Gastrocnemius medialis (tissue), 4 donors: ENCODE results near the gene TATDN2.

Experiments used
- CTCF ChIP-seq, 5 experiments: fragments of 450-650 bp in 3 of 5; fragments of 200-600 bp in 2 of 5; sonication (generic) in 2 of 5; IDR thresholded peaks in 4 of 5; conservative IDR thresholded peaks in 1 of 5; 1 replicate in 4 of 5; 2 replicates in 1 of 5; pipeline ENCODE4 v1.5.1; 2016 to 2019; ENCODE audit warnings: antibody characterized with exemption in 5 of 5, mild to moderate bottlenecking in 3 of 5, moderate library complexity in 3 of 5
- POLR2A ChIP-seq, 2 donors: fragments of 450-650 bp; IDR thresholded peaks; one replicate each; pipeline ENCODE4 v1.6.1; 2017; ENCODE audit warnings: antibody characterized with exemption in 2 of 2, mild to moderate bottlenecking in 2 of 2, moderate library complexity in 2 of 2

DNA sequence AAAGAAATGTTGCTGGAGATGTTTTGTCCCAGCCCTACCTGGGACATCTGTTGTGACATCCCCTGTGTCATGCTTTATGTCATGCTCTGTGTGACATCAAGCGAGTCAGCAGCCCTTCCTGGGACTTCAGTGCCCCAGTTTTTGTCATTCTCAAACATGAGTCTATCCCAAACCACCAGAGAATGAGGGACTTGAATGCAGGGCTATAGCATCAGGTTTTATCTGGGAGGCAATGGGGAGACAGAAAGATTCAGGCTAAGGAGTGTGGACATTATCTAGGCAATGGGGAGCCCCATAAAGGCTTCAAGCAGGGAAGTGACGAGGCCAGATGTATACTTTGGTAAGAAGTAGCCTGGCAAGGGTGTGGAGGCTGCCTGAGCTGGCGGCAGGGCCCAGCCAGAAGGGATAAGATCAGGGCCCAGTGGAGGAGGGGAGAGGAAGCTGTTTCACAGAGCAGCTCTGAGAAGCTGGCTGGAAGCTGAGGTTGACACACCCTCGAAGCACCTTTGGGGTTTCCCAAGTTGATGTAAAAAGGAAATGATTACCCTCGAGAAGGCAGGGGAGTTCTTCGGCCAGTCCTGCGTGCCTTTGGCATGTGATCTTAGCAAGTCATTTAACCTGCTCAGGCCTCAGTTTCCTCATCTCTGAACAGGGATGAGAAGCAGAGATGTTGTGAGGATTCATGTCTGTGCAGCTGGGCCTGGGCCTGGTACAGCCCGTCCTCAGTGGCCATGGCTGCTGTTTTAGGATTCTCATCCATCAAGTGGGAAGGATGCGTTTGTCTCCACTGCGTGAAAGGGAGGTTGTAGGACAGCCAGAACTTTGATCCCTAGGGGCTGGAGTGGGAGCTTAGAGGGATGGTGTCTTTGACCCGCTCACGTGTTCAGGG lies 49.3 kb upstream of the TATDN2 start:
- TF ChIP-seq POLR2A (IDR thresholded peaks at IDR 0.05), result peak in 1 of 2 donors; percentile 48
- no peak for TF ChIP-seq CTCF (IDR thresholded peaks at IDR 0.05 in 4 of 5, conservative IDR thresholded peaks at IDR 0.05 in 1 of 5)
